HG03108 (cell line): Measurements from ENCODE around the gene MROH7.
A peak's percentile ranks its signal among the peaks of the same experiment; 100 is the strongest.

Experiments used
- ATAC-seq: cut with Tn5 transposase; IDR thresholded peaks from one replicate; pipeline ENCODE4 v1.9.1; 2021; ENCODE audit warnings: moderate library complexity; ENCODE audit not compliant: unreplicated experiment

Gene MROH7

GRCh38 chr1:54694771-54695170 lies 53.2 kb downstream of the MROH7 start:
- ATAC-seq: no peak

GRCh38 chr1:54695221-54695620 lies 53.6 kb downstream of the MROH7 start:
- no peak for ATAC-seq

- no peak for ATAC-seq
Measured at GRCh38 chr1:54695764-54696163, 54.2 kb downstream of the MROH7 start.

- ATAC-seq: no peak
Measured at GRCh38 chr1:54696262-54696661, 54.7 kb downstream of the MROH7 start.

- ATAC-seq: no peak
Measured at GRCh38 chr1:54697896-54698295, 56.3 kb downstream of the MROH7 start.

- ATAC-seq: no peak
Measured at GRCh38 chr1:54698346-54698745, 56.8 kb downstream of the MROH7 start.

GRCh38 chr1:54699936-54700525 lies 58.4 kb downstream of the MROH7 start:
- no peak for ATAC-seq

GRCh38 chr1:54701066-54701465 lies 59.5 kb downstream of the MROH7 start:
- ATAC-seq: no peak

GRCh38 chr1:54701996-54702395 lies 60.4 kb downstream of the MROH7 start:
- no peak for ATAC-seq

- no peak for ATAC-seq
Measured at GRCh38 chr1:54703471-54703870, 61.9 kb downstream of the MROH7 start.

GRCh38 chr1:54705153-54705552 lies 63.6 kb downstream of the MROH7 start:
- no peak for ATAC-seq

GRCh38 chr1:54706419-54706818 lies 64.8 kb downstream of the MROH7 start:
- no peak for ATAC-seq

- ATAC-seq: no peak
Measured at GRCh38 chr1:54708385-54708784, 66.8 kb downstream of the MROH7 start.

- no peak for ATAC-seq
Measured at GRCh38 chr1:54709547-54710292, 68.1 kb downstream of the MROH7 start.

GRCh38 chr1:54710434-54710833 lies 68.8 kb downstream of the MROH7 start:
- ATAC-seq: no peak

- no peak for ATAC-seq
Measured at GRCh38 chr1:54710841-54711240, 69.3 kb downstream of the MROH7 start.

GRCh38 chr1:54711536-54711935 lies 70.0 kb downstream of the MROH7 start:
- no peak for ATAC-seq

GRCh38 chr1:54714881-54715492 lies 73.4 kb downstream of the MROH7 start:
- no peak for ATAC-seq

GRCh38 chr1:54715493-54716298 lies 74.1 kb downstream of the MROH7 start, which contains the start of gene TTC4:
Gene TTC4 (plus strand): TSS chr1:54715861. CDS start chr1:54715909, 48 bp downstream.
- ATAC-seq: peak; percentile 99

- ATAC-seq: no peak
Measured at GRCh38 chr1:54716299-54717047, 74.9 kb downstream of the MROH7 start.

GRCh38 chr1:54721719-54722118 lies 80.1 kb downstream of the MROH7 start:
- no peak for ATAC-seq
